HT-29 (cell line): Measurements from ENCODE around the gene TNXB. TPM values are rescaled to one million over a fixed set of nuclear protein-coding genes. Genes with fewer than 3 reads are reported as not detected.

ENCODE experiments used
- DNase-seq: peaks from one replicate; pipeline ENCODE4 v3.0.0-alpha.2; 2015; ENCODE audit warnings: low spot score
- total RNA-seq: library from RNA; depleted of rRNA; stranded (reverse); fragments of >200 nt; shearing (Covaris generic); gene quantifications from 2 replicates; pipeline ENCODE4 v1.2.3, GENCODE V29; 2014

TNXB gene
- total RNA-seq, 1 experiment from 2014 or later: not detected

GRCh38 chr6:32139590-32139989, 30.5 kb upstream of the TNXB start:
- no peak for DNase-seq

GRCh38 chr6:32137454-32137853, 28.3 kb upstream of the TNXB start:
- DNase-seq: no peak

GRCh38 chr6:32133786-32134185, 24.6 kb upstream of the TNXB start:
- no peak for DNase-seq

GRCh38 chr6:32132110-32132509, 23.0 kb upstream of the TNXB start:
- DNase-seq: no peak

- DNase-seq: no peak
Measured at GRCh38 chr6:32131439-32131948, 22.4 kb upstream of the TNXB start.

GRCh38 chr6:32129297-32130088, 20.4 kb upstream of the TNXB start:
- no peak for DNase-seq

GRCh38 chr6:32128751-32129296, 19.7 kb upstream of the TNXB start:
- no peak for DNase-seq

GRCh38 chr6:32127717-32128592, 18.8 kb upstream of the TNXB start, which contains the start of gene ATF6B:
ATF6B (minus strand) TSS chr6:32128246; CDS start chr6:32128207, 39 bp downstream.
- DNase-seq: peak; percentile 97

- DNase-seq: no peak
Measured at GRCh38 chr6:32127409-32127716, 18.2 kb upstream of the TNXB start.

- no peak for DNase-seq
Measured at GRCh38 chr6:32126880-32127279, 17.7 kb upstream of the TNXB start.

GRCh38 chr6:32123681-32124080, 14.5 kb upstream of the TNXB start:
- no peak for DNase-seq

GRCh38 chr6:32120573-32121059, 11.5 kb upstream of the TNXB start:
- no peak for DNase-seq

- DNase-seq: peak; percentile 88
Measured at GRCh38 chr6:32118782-32119628, 9.9 kb upstream of the TNXB start.

GRCh38 chr6:32117461-32117860, 8.3 kb upstream of the TNXB start:
- no peak for DNase-seq

- DNase-seq: peak; percentile 25
Measured at GRCh38 chr6:32116674-32117073, 7.5 kb upstream of the TNXB start.

- DNase-seq: no peak
Measured at GRCh38 chr6:32115623-32116022, 6.5 kb upstream of the TNXB start.

- no peak for DNase-seq
Measured at GRCh38 chr6:32114796-32115195, 5.7 kb upstream of the TNXB start.

- peak; percentile 56 for DNase-seq
Measured at GRCh38 chr6:32113386-32114352, 4.5 kb upstream of the TNXB start.

- no peak for DNase-seq
Measured at GRCh38 chr6:32112431-32112980, 3.4 kb upstream of the TNXB start.
